ENCODE data around the gene RTEL1. TPM values are rescaled to one million over a fixed set of nuclear protein-coding genes. Genes with fewer than 3 reads are reported as not detected.

RTEL1 gene
- total RNA-seq: 14.2 and 24.3 TPM in 2 replicates

GRCh38 chr20:63657937-63658748 is at the start of gene RTEL1:
Gene RTEL1, plus strand, starts transcription at chr20:63658312. Its CDS starts 1,091 bp downstream, at chr20:63659403.

GRCh38 chr20:63626424-63627128 is 31.5 kb upstream of the RTEL1 start, which contains the start of gene GMEB2:
Gene GMEB2, minus strand, starts transcription at chr20:63627101. Its CDS starts 7,704 bp downstream, at chr20:63619397.

GRCh38 chr20:63653041-63653973 is 4.8 kb upstream of the RTEL1 start, which contains the start of gene STMN3:
Gene STMN3, minus strand, starts transcription at chr20:63653424. Its CDS starts 79 bp downstream, at chr20:63653345.

GRCh38 chr20:63696628-63697356 is 38.7 kb downstream of the RTEL1 start, which contains the start of gene TNFRSF6B:
Gene TNFRSF6B, plus strand, starts transcription at chr20:63696652. Its CDS starts 116 bp downstream, at chr20:63696768.

GRCh38 chr20:63707558-63708300 is 49.6 kb downstream of the RTEL1 start, which contains the start of the genes ARFRP1 and ZGPAT:
Gene ARFRP1, minus strand, starts transcription at chr20:63707976. Its CDS starts 885 bp downstream, at chr20:63707091.
Gene ZGPAT, plus strand, starts transcription at chr20:63708039. Its CDS starts 542 bp downstream, at chr20:63708581.

GRCh38 chr20:63735859-63736718 is 78.0 kb downstream of the RTEL1 start, which contains the start of gene LIME1:
Gene LIME1, plus strand, starts transcription at chr20:63736664. Its CDS starts 886 bp downstream, at chr20:63737550.

GRCh38 chr20:63739130-63740069 is 81.3 kb downstream of the RTEL1 start, which contains the start of gene SLC2A4RG:
Gene SLC2A4RG, plus strand, starts transcription at chr20:63739776. Its CDS starts 137 bp downstream, at chr20:63739913.

Other genes with a start within 250 kb of the RTEL1 start
- gene KCNQ2, start 185.7 kb upstream of the RTEL1 start, total RNA-seq: not detected in 2 replicates
- gene EEF1A2, start 159.2 kb upstream of the RTEL1 start, total RNA-seq: 3.4 and 12.5 TPM in 2 replicates
- gene PPDPF, start 137.5 kb upstream of the RTEL1 start, total RNA-seq: 303 and 325 TPM in 2 replicates
- gene PTK6, start 120.9 kb upstream of the RTEL1 start, total RNA-seq: not detected in 2 replicates
- not detected in 2 replicates for gene SRMS, start 110.6 kb upstream of the RTEL1 start, total RNA-seq
- gene FNDC11, start 104.2 kb upstream of the RTEL1 start, total RNA-seq: 0.16 and 1.1 TPM in 2 replicates
- gene HELZ2, start 84.1 kb upstream of the RTEL1 start, total RNA-seq: 37.2 and 45.9 TPM in 2 replicates
- gene GMEB2, start 31.2 kb upstream of the RTEL1 start, total RNA-seq: 12.1 and 13.1 TPM in 2 replicates
- gene STMN3, start 4.9 kb upstream of the RTEL1 start, total RNA-seq: 20.7 and 69.0 TPM in 2 replicates
- gene TNFRSF6B, start 38.3 kb downstream of the RTEL1 start, total RNA-seq: 127 and 248 TPM in 2 replicates
- 35.5 and 39.4 TPM in 2 replicates for gene ARFRP1, start 49.7 kb downstream of the RTEL1 start, total RNA-seq
- gene ZGPAT, start 49.7 kb downstream of the RTEL1 start, total RNA-seq: 29.5 and 34.1 TPM in 2 replicates
- 3.9 and 6.5 TPM in 2 replicates for gene LIME1, start 78.4 kb downstream of the RTEL1 start, total RNA-seq
- gene SLC2A4RG, start 81.5 kb downstream of the RTEL1 start, total RNA-seq: 68.1 and 97.0 TPM in 2 replicates
- gene ZBTB46, start 173.0 kb downstream of the RTEL1 start, total RNA-seq: 1.8 and 5.6 TPM in 2 replicates
- gene ABHD16B, start 203.2 kb downstream of the RTEL1 start, total RNA-seq: not detected in 2 replicates
- 99.1 and 136 TPM in 2 replicates for gene TPD52L2, start 207.0 kb downstream of the RTEL1 start, total RNA-seq
- 39.3 and 46.8 TPM in 2 replicates for gene DNAJC5, start 236.8 kb downstream of the RTEL1 start, total RNA-seq

Measured in mesangial cell (primary cell).